ENCODE data around the gene RXRA. TPM values are rescaled to one million over a fixed set of nuclear protein-coding genes. Genes with fewer than 3 reads are reported as not detected.

The RXRA gene
- total and polyA plus RNA-seq, 2 of the 13 experiments (the other 11 are each of a cell fraction or from before 2014, with no cell fraction given) = 18.9 to 29.2 TPM

DNA sequence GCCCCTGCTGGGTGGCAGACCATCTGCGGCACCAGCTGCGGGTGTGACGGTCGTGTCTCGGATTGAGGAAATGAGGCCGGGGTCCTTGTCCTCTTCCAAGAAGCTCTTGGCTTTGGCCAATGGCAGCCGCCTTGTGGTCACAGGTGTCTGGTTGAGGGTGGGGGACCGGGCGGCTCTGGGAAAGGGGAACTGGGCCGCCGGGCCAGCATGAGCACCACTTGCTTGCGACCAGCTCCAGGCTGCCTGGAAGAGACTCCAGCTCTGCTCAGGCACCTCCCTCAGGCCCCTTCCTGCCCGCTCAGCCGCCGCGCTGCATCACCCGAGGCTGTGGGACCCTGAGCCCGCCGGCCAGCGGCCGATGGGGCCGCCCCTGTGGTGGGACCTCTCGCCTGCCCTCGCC, 59.7 kb downstream of the RXRA start:
- ChIA-PET CTCF (ENCODE audit: low intra/inter-chr PET ratio, low total read pairs) (no interaction called here), POLR2A (no interaction called here)
- DNase-seq (ENCODE audit: low spot score) (no peak), FAIRE-seq (no peak), ATAC-seq (no peak)
- 96% methylated on average over 5 of the region's 24 CpGs for WGBS (ENCODE audit: low lambda C conversion rate)
- no peak overlapping the region for H3K9ac ChIP-seq (ENCODE audit: insufficient read depth, low read depth, low read length)
- H3K4me2 ChIP-seq (ENCODE audit: low read depth, low read length) = no peak overlapping the region
- H3K36me3 ChIP-seq (replicated peaks in 1 of 2; ENCODE audit: control insufficient read depth in 1 of 2, insufficient read depth in 2 of 2, low read length in 2 of 2) = no peaks in the 10 kb centered on the region
- peaks cover 84% of the 10 kb centered on the region for H4K20me1 ChIP-seq (ENCODE audit: insufficient read depth, low read length)
- no peak overlapping the region for H3K27ac ChIP-seq (ENCODE audit: extremely low read length, insufficient read depth, low read length)
- intact Hi-C loops (cut with micrococcal nuclease; ENCODE audit: unreplicated experiment) (loop anchor here (10.0 kb wide), 1 partner anchor 49 kb away; no protein-coding TSS in a partner anchor), in situ Hi-C loops (cut with HindIII; ENCODE audit: extremely low pct_ligation_motif_present, low pct_unique_long_range_greater_than_20kb) (no loop called here)
- peaks cover 56% of the 10 kb centered on the region for H3K4me1 ChIP-seq (ENCODE audit: insufficient read depth, low read length)
- no peaks in the 10 kb centered on the region for H3K27me3 ChIP-seq (ENCODE audit: control insufficient read depth in 1 of 2, insufficient read depth in 2 of 2, low read length in 2 of 2)
- peaks cover 72% of the 10 kb centered on the region for H3K79me2 ChIP-seq (ENCODE audit: insufficient read depth, low read length)
- TF ChIP-seq, protein P1, sequence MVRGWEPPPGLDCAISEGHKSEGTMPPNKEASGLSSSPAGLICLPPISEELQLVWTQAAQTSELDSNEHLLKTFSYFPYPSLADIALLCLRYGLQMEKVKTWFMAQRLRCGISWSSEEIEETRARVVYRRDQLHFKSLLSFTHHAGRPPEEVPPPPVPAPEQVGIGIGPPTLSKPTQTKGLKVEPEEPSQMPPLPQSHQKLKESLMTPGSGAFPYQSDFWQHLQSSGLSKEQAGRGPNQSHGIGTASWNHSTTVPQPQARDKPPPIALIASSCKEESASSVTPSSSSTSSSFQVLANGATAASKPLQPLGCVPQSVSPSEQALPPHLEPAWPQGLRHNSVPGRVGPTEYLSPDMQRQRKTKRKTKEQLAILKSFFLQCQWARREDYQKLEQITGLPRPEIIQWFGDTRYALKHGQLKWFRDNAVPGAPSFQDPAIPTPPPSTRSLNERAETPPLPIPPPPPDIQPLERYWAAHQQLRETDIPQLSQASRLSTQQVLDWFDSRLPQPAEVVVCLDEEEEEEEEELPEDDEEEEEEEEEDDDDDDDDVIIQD (CRISPR knock-in tag; IDR thresholded peaks at IDR 0.05; ENCODE audit: low read depth) = no peak
- TF ChIP-seq ZSCAN31 (CRISPR knock-in tag; IDR thresholded peaks at IDR 0.05; ENCODE audit: low read depth) (no peak), KLF6 (CRISPR knock-in tag; IDR thresholded peaks at IDR 0.05) (no peak), ZNF253 (CRISPR knock-in tag; IDR thresholded peaks at IDR 0.05; ENCODE audit: borderline replicate concordance) (no peak), SOX5 (CRISPR knock-in tag; IDR thresholded peaks at IDR 0.05; ENCODE audit: borderline replicate concordance) (no peak)
- no peak overlapping the region for H3K4me3 ChIP-seq (replicated peaks in 1 of 3; ENCODE audit: insufficient read depth in 1 of 3, low read depth in 2 of 3, low read length in 3 of 3)
- BruUV-seq (replicated peaks) = no TSS peak
- H3K9me3 ChIP-seq (ENCODE audit: low read length) = no peaks in the 10 kb centered on the region
- no peak overlapping the region for H2AFZ ChIP-seq (ENCODE audit: low read length)

- CTCF ChIA-PET (ENCODE audit: low intra/inter-chr PET ratio, low total read pairs) = no interaction called here
- H3K27ac ChIP-seq (ENCODE audit: extremely low read length, insufficient read depth, low read length) = no peak overlapping the region
- no peaks in the 10 kb centered on the region for H3K27me3 ChIP-seq (ENCODE audit: control insufficient read depth in 1 of 2, insufficient read depth in 2 of 2, low read length in 2 of 2)
- intact Hi-C loops (cut with micrococcal nuclease; ENCODE audit: unreplicated experiment) (loop anchor here (10.0 kb wide), 1 partner anchor 48 kb away; no protein-coding TSS in a partner anchor), in situ Hi-C loops (cut with HindIII; ENCODE audit: extremely low pct_ligation_motif_present, low pct_unique_long_range_greater_than_20kb) (no loop called here)
- H2AFZ ChIP-seq (ENCODE audit: low read length) = no peak overlapping the region
- no peak overlapping the region for H3K9ac ChIP-seq (ENCODE audit: insufficient read depth, low read depth, low read length)
- H3K4me1 ChIP-seq (ENCODE audit: insufficient read depth, low read length) = peaks cover 44% of the 10 kb centered on the region
- peaks cover 79% of the 10 kb centered on the region for H4K20me1 ChIP-seq (ENCODE audit: insufficient read depth, low read length)
- H3K4me2 ChIP-seq (ENCODE audit: low read depth, low read length) = no peak overlapping the region
- DNase-seq (ENCODE audit: low spot score) = no peak
- POLR2A ChIA-PET = no interaction called here
- 79% methylated on average over 20 of the region's 38 CpGs for WGBS (ENCODE audit: low lambda C conversion rate)
- no peaks in the 10 kb centered on the region for H3K36me3 ChIP-seq (replicated peaks in 1 of 2; ENCODE audit: control insufficient read depth in 1 of 2, insufficient read depth in 2 of 2, low read length in 2 of 2)
- no TSS peak for BruUV-seq (replicated peaks)
- peaks cover 65% of the 10 kb centered on the region for H3K79me2 ChIP-seq (ENCODE audit: insufficient read depth, low read length)
- no peak overlapping the region for H3K4me3 ChIP-seq (replicated peaks in 1 of 3; ENCODE audit: insufficient read depth in 1 of 3, low read depth in 2 of 3, low read length in 3 of 3)
- FAIRE-seq = no peak
- H3K9me3 ChIP-seq (ENCODE audit: low read length) = no peaks in the 10 kb centered on the region
- no peak for ATAC-seq
- TF ChIP-seq BCL6 (CRISPR knock-in tag; IDR thresholded peaks at IDR 0.05) = no peak
- peak; percentile 75; the same call in 1 of the 2 replicates for TF ChIP-seq HNRNPL (IDR thresholded peaks at IDR 0.05; ENCODE audit: low read depth, low read length)
- TF ChIP-seq, protein P2, sequence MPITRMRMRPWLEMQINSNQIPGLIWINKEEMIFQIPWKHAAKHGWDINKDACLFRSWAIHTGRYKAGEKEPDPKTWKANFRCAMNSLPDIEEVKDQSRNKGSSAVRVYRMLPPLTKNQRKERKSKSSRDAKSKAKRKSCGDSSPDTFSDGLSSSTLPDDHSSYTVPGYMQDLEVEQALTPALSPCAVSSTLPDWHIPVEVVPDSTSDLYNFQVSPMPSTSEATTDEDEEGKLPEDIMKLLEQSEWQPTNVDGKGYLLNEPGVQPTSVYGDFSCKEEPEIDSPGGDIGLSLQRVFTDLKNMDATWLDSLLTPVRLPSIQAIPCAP (CRISPR knock-in tag; IDR thresholded peaks at IDR 0.05; ENCODE audit: low read depth) = no peak
- TF ChIP-seq ZNF598 (CRISPR knock-in tag; IDR thresholded peaks at IDR 0.05; ENCODE audit: borderline replicate concordance) = no peak
- TF ChIP-seq, protein P3, sequence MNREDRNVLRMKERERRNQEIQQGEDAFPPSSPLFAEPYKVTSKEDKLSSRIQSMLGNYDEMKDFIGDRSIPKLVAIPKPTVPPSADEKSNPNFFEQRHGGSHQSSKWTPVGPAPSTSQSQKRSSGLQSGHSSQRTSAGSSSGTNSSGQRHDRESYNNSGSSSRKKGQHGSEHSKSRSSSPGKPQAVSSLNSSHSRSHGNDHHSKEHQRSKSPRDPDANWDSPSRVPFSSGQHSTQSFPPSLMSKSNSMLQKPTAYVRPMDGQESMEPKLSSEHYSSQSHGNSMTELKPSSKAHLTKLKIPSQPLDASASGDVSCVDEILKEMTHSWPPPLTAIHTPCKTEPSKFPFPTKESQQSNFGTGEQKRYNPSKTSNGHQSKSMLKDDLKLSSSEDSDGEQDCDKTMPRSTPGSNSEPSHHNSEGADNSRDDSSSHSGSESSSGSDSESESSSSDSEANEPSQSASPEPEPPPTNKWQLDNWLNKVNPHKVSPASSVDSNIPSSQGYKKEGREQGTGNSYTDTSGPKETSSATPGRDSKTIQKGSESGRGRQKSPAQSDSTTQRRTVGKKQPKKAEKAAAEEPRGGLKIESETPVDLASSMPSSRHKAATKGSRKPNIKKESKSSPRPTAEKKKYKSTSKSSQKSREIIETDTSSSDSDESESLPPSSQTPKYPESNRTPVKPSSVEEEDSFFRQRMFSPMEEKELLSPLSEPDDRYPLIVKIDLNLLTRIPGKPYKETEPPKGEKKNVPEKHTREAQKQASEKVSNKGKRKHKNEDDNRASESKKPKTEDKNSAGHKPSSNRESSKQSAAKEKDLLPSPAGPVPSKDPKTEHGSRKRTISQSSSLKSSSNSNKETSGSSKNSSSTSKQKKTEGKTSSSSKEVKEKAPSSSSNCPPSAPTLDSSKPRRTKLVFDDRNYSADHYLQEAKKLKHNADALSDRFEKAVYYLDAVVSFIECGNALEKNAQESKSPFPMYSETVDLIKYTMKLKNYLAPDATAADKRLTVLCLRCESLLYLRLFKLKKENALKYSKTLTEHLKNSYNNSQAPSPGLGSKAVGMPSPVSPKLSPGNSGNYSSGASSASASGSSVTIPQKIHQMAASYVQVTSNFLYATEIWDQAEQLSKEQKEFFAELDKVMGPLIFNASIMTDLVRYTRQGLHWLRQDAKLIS (CRISPR knock-in tag; IDR thresholded peaks at IDR 0.05) = no peak
- TF ChIP-seq ZMYM2 (CRISPR knock-in tag; IDR thresholded peaks at IDR 0.05) = no peak
Observed at GRCh38 chr9:134386951-134387831, 60.9 kb downstream of the RXRA start.
